ENCODE data around the gene DEGS2.

GRCh38 chr14:100119251-100119650, 40.2 kb downstream of the DEGS2 start:
- TF ChIP-seq, protein P1, sequence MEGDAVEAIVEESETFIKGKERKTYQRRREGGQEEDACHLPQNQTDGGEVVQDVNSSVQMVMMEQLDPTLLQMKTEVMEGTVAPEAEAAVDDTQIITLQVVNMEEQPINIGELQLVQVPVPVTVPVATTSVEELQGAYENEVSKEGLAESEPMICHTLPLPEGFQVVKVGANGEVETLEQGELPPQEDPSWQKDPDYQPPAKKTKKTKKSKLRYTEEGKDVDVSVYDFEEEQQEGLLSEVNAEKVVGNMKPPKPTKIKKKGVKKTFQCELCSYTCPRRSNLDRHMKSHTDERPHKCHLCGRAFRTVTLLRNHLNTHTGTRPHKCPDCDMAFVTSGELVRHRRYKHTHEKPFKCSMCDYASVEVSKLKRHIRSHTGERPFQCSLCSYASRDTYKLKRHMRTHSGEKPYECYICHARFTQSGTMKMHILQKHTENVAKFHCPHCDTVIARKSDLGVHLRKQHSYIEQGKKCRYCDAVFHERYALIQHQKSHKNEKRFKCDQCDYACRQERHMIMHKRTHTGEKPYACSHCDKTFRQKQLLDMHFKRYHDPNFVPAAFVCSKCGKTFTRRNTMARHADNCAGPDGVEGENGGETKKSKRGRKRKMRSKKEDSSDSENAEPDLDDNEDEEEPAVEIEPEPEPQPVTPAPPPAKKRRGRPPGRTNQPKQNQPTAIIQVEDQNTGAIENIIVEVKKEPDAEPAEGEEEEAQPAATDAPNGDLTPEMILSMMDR (conservative IDR thresholded peaks at IDR 0.05; ENCODE audit: low read length) = no peak
- TF ChIP-seq EZH2phosphoT487 (IDR thresholded peaks at IDR 0.05; ENCODE audit: borderline replicate concordance) = no peak
